ENCODE measurements around the gene UNC5B. TPM values are rescaled to one million over a fixed set of nuclear protein-coding genes. Genes with fewer than 3 reads are reported as not detected.

UNC5B gene
- 1 to 10 TPM; 3.3 to 7.0 (median 5.9) TPM for total RNA-seq

GRCh38 chr10:71212318-71213126 is at the start of gene UNC5B:
UNC5B (plus strand) TSS chr10:71212570; CDS start chr10:71212986, 416 bp downstream.
- peak within 1 kb of the TSS; percentile 44 to 69 (median 56) for H3K4me3 ChIP-seq
- peak; percentile 76 to 79 for DNase-seq (ENCODE audit: low spot score in 2 of 2)
- TF ChIP-seq EP300 (IDR thresholded peaks at IDR 0.05) (peak in 1 of 2 donors; percentile 22), CTCF (IDR thresholded peaks at IDR 0.05) (peak in 4 of 5 experiments; percentile 39 to 68 (median 54)), POLR2A (IDR thresholded peaks at IDR 0.05) (peak; percentile 43 to 78)
- H3K9me3 ChIP-seq: no peaks in the 10 kb centered on the region
- WGBS, 2 donors: 0 to 1% methylated on average over 37 to 67 of the region's 109 CpGs
- peaks cover 0 to 59% (median 21%) of the 10 kb centered on the region in 4 donors for H3K4me1 ChIP-seq
- no peaks in the 10 kb centered on the region for H3K36me3 ChIP-seq
- H3K27me3 ChIP-seq: peaks cover 0 to 32% of the 10 kb centered on the region in 2 donors
- peak within 1 kb of the TSS in 3 of 4 donors; percentile 1 to 77 (median 71) for H3K27ac ChIP-seq

- Histone ChIP-seq H3K36me3 (no peaks in the 10 kb centered on the region), H3K9me3 (no peaks in the 10 kb centered on the region), H3K27ac (no peak overlapping the region), H3K4me3 (no peak overlapping the region), H3K4me1 (no peaks in the 10 kb centered on the region), H3K27me3 (no peaks in the 10 kb centered on the region)
- no peak for DNase-seq (ENCODE audit: low spot score in 2 of 2)
- TF ChIP-seq CTCF (IDR thresholded peaks at IDR 0.05): no peak
- TF ChIP-seq POLR2A (IDR thresholded peaks at IDR 0.05): no peak
Observed at GRCh38 chr10:71173466-71173865, 38.9 kb upstream of the UNC5B start.

DNA sequence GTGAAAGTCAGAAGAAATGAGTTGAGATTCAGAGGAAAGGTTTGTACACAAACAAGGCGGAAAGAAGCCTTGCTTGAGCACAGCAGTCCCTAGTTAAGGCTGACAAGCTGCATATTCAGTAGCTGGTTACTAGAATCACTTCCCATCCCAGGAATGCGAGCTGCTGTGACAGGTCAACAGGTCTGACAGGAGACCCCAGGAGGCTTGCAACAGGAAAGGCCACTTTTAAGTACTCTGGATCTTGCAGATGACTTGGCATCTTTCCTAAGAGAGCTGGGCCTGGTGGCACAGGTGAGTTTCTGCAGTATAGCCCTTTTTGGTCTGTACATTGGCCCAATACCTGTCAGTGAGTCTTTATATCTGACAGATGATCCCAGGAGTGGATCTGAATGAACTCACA is 35.7 kb upstream of the UNC5B start:
- Histone ChIP-seq H3K27ac (no peak overlapping the region), H3K27me3 (no peaks in the 10 kb centered on the region), H3K4me3 (no peak overlapping the region), H3K9me3 (no peaks in the 10 kb centered on the region), H3K36me3 (no peaks in the 10 kb centered on the region), H3K4me1 (no peaks in the 10 kb centered on the region)
- 88 to 90% methylated on average over 2 of the region's 2 CpGs for WGBS, 2 donors
- TF ChIP-seq POLR2A (IDR thresholded peaks at IDR 0.05) (no peak), CTCF (IDR thresholded peaks at IDR 0.05) (no peak), EP300 (IDR thresholded peaks at IDR 0.05) (no peak)
- DNase-seq (ENCODE audit: low spot score in 2 of 2): no peak

DNA sequence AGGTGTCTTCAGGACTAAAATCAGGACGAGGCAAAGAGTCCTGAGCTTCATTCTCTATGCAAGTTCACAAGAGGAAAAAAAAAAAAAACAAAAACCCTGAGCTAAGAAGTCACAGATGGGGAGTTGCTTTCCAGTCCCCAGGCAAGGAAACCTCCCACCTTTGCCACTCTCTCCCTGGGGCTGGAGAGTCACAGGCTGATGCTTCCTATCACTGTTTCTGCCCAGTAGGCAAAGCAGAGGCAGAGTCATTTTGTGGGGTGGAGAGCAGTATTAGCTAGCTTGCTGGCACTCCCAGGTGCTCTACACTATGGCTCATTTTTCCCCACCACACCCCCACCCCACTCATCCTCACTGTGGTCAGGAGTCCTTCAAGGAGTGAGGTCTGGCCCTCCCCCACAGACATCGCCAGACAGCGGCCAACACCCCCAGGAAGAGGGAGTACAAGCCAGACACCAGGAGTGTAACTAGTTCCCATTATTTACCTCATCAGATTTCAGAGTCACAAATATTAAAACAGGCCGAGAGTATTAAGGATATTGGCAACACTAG is 34.6 kb upstream of the UNC5B start:
- H3K9me3 ChIP-seq: no peaks in the 10 kb centered on the region
- H3K27me3 ChIP-seq: no peaks in the 10 kb centered on the region
- no peak for DNase-seq (ENCODE audit: low spot score in 2 of 2)
- WGBS, 2 donors: 78 to 84% methylated on average over 4 of the region's 4 CpGs
- H3K27ac ChIP-seq: no peak overlapping the region
- H3K4me1 ChIP-seq: no peaks in the 10 kb centered on the region
- TF ChIP-seq CTCF (IDR thresholded peaks at IDR 0.05) (no peak), EP300 (IDR thresholded peaks at IDR 0.05) (no peak), POLR2A (IDR thresholded peaks at IDR 0.05) (no peak)
- H3K36me3 ChIP-seq: no peaks in the 10 kb centered on the region
- no peak overlapping the region for H3K4me3 ChIP-seq

DNA sequence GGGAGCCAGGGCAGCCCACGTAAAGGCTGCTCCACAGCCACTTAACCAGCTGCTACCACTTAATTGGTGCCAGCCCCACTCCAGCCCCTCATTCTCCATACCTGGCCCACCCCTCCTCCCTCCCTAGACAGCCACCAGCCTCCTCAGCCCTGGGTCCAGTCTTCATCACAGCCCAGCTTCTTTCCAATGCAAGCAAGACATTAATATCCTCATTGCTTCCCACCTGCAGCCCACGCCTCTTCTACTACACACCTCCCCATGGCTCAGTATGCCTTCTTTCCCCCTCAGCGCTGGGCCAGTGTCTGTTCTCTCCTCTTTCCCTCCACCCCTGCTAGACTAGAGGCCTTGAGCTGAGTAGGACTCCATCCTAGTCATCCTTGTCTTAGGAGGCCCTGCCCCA is 33.5 kb upstream of the UNC5B start:
- no peak overlapping the region for H3K4me3 ChIP-seq
- TF ChIP-seq CTCF (IDR thresholded peaks at IDR 0.05) (no peak), EP300 (IDR thresholded peaks at IDR 0.05) (no peak), POLR2A (IDR thresholded peaks at IDR 0.05) (no peak)
- no peaks in the 10 kb centered on the region for H3K27me3 ChIP-seq
- H3K36me3 ChIP-seq: no peaks in the 10 kb centered on the region
- H3K9me3 ChIP-seq: no peaks in the 10 kb centered on the region
- 82 to 87% methylated on average over 3 of the region's 3 CpGs for WGBS, 2 donors
- DNase-seq (ENCODE audit: low spot score in 2 of 2): no peak
- no peaks in the 10 kb centered on the region for H3K4me1 ChIP-seq
- H3K27ac ChIP-seq: no peak overlapping the region

Data from tibial nerve (tissue), 4 donors.